ENCODE data around the gene ARFGAP1.

Gene ARFGAP1

GRCh38 chr20:63272105-63273058 lies at the start of gene ARFGAP1:
TSS of gene ARFGAP1 (plus strand) at chr20:63272813. CDS start at chr20:63275581, 2,768 bp downstream.
- DNase-seq = peak; percentile 92 to 94 (median 93)

GRCh38 chr20:63223121-63223825 lies 49.3 kb upstream of the ARFGAP1 start:
- peak; percentile 42 to 73 (median 50) for DNase-seq

- no peak for DNase-seq
Observed at GRCh38 chr20:63223826-63224207, 48.8 kb upstream of the ARFGAP1 start.

DNA sequence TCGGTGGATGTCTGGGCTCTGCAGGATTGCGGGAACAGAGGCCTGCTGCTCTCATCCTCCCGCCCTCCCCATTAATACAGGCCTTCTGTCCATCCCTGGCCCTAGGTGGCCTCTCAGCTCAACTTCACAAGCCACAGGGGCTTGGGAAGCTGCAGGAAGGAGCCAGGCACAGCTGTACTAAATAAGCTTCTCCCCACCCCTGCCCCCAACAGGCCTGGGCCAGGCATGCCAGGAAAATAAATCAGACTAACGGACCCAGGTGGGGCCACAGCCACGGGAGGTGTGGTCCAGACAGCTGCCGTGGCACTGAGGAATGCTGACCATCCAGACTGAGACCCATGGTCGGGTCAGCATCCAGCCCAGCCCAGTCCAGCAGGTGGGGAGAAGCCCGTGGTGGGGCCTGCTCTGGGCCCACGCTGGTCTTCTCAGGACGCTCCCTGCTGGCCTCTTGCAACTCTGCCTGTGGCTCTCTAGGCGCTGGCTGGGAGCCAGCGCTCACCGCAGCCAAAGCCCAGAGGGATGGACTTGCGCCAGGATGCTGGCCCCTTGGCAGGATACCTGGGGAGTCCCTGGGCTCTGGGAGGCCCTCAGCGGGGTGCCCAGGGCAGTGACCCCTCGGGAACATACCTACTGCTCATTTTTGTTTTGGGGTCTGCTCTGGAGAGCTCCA lies 48.1 kb upstream of the ARFGAP1 start:
- DNase-seq = peak; percentile 60 to 78 (median 64)

- DNase-seq = peak in 1 of 3 experiments; percentile 64
Observed at GRCh38 chr20:63225082-63225454, 47.5 kb upstream of the ARFGAP1 start.

GRCh38 chr20:63226042-63226943 lies 46.3 kb upstream of the ARFGAP1 start:
- DNase-seq = no peak

GRCh38 chr20:63227260-63227659 lies 45.4 kb upstream of the ARFGAP1 start:
- DNase-seq = no peak

GRCh38 chr20:63228806-63229205 lies 43.8 kb upstream of the ARFGAP1 start:
- DNase-seq = no peak

- peak in 2 of 3 experiments; percentile 26 to 53 for DNase-seq
Observed at GRCh38 chr20:63230800-63231268, 41.8 kb upstream of the ARFGAP1 start.

GRCh38 chr20:63232235-63233060 lies 40.2 kb upstream of the ARFGAP1 start:
- DNase-seq = no peak

GRCh38 chr20:63233061-63233344 lies 39.6 kb upstream of the ARFGAP1 start:
- DNase-seq = no peak

DNA sequence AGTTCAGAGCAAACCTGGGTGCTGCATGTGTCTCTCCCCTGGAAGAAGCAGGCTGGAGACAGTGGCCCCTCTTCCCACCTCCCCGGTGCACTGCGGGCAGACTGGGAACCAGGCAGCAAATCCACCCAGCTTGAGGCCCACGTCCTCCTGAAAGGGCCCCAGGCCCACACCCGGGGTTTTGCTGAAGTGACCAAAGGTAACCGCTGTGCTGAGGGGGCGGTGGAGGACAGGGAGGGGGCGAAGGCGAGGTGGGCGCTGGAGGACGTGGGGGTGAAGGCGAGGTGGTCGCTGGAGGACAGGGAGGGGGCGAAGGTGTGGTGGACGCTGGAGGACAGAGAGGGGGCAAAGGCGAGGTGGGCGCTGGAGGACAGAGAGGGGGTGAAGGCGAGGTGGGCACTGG lies 38.7 kb upstream of the ARFGAP1 start:
- no peak for DNase-seq

DNA sequence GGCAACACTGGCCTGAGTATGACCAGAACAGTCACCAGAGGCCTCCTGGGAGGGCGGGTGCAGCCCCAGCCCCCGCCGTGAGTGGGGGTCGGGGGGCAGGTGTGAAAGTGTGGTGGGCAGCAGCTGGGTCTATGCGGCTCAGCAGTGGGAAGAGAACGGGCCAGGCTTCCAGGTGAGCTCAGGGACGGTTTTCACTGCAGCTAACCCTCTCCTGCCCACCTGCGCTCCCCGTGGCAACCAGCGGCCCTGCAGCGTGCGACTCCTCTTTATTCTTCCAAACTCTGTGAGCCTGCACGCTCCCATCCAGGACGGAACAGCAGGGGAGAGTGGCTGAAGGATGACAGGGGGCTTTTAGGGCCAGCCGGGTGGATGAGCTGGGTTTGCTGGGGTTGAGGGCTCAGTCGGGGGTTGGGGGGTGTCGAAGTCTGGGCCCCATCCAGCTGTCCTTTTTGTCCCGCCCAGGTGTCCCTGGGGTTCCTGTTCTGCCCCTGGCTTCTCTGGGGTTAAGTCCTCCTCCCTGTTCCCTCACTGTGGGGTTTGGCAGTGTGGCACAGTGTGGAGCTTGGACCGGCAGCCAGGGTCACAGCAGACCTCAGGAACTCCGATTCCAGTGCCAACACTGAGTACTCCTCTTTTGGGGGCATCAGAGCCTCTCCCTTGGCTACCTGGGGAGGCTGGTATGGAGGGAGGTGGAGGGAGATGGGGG lies 37.8 kb upstream of the ARFGAP1 start:
- peak; percentile 30 to 64 (median 41) for DNase-seq

DNA sequence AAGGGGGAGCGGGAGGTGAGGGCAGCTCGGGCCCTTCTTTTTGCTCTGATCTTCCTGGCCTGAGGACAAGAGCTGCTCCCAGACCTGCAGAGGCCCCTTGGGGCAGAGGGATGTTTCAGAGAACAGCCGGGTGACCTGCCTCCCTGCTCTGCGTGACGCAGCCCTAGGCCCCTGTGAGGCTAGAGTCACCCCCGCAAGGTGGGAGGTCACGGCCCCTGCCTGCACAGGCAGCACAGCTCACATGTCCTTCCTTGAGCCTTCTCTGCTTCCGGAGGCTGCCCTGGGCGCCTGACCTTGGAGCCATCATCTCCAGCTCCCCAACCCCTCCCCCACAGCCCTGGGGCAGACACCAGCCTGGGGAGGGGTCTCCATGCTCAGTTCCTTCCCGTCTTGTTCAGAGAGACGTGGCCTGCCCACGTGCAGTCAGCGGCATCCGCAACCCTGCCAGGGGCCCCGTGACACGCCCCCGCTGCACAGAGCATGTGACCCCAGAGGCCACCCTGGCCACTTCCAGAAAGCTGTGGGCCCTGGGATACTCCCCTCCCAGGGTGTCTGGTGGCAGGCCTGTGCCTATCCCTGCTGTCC lies 37.1 kb upstream of the ARFGAP1 start, which contains the start of gene BIRC7:
Gene BIRC7, plus strand, starts transcription at position 507 of the 585 bp plus-strand sequence. CDS start 192 bp downstream, outside the sequence.
- no peak for DNase-seq

DNA sequence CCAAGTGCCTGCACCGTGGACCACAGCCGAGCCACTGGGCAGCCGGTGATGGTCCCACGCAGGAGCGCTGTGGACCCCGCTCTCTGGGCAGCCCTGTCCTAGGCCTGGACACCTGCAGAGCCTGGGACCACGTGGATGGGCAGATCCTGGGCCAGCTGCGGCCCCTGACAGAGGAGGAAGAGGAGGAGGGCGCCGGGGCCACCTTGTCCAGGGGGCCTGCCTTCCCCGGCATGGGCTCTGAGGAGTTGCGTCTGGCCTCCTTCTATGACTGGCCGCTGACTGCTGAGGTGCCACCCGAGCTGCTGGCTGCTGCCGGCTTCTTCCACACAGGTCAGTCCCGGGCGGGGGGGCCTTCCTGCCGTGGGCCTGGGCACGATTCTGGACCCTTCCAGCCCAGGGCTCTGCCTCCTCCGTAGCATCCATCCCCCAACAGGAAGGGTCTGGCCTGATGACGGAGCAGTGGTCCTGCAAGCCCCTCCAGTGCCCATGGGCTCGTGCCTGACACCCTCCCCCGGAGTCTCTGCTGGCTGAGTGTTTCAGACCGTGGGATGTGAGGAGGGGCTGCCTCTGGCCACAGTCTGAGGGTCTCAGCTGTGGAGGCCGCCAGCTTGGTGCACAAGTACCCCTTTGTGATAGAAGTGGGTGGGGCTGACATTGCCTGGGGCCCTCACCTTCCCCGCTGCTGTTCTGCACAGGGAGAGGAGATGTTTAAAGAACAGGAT lies 36.3 kb upstream of the ARFGAP1 start:
- DNase-seq = no peak

- no peak for DNase-seq
Observed at GRCh38 chr20:63238031-63238430, 34.6 kb upstream of the ARFGAP1 start.

DNA sequence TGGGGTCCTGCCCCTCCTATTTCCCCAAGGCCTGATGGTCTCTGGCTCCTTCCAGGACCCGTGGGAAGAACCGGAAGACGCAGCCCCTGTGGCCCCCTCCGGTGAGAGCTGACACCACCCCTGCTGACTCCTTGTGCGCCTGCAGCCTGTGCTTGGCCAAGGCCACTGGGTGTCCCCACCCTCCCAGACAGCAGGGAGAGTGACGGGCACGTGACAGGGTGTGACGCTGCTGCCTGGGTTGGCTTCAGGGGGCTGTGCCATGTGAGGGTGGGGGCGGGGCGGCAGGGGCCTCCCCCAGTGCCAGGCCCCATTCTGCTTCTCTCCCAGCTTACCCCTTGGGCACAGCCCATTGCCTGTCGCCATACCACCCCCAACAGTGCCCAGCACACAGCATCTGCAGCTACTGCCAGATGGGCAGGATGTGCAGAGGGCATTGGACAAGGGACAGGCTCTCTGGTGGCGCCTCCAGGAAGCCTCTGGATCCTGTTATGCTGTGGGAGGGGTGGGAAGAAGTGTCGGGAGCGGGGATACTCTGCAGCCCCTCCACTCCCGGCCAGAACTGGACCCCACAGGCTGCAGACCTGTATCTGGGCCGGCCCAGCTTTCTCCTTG lies 34.0 kb upstream of the ARFGAP1 start:
- no peak for DNase-seq

DNA sequence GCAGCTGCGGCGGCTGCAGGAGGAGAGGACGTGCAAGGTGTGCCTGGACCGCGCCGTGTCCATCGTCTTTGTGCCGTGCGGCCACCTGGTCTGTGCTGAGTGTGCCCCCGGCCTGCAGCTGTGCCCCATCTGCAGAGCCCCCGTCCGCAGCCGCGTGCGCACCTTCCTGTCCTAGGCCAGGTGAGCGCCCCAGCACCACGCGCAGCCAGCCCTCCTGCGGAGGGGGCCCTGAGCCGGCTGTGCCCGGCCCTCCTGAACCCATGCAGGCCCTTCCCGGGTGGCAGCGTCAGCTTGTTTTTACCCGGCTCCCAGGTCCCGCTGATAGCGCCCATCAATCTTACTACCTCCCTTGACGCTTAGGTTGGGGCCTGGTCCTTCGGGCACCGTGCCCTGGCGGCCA lies 33.2 kb upstream of the ARFGAP1 start:
- DNase-seq = no peak

GRCh38 chr20:63240004-63240403 lies 32.6 kb upstream of the ARFGAP1 start:
- DNase-seq = no peak

Measured in NCI-H1417 (cell line).